ENCODE results near the gene MRGPRF.

MRGPRF gene

GRCh38 chr11:69014084-69014851 lies 1.2 kb upstream of the MRGPRF start:
- H3K27ac Mint-ChIP-seq, result no peak overlapping the region
- peaks cover 8% of the 10 kb centered on the region for H3K4me1 Mint-ChIP-seq
- H3K4me3 Mint-ChIP-seq, result no peak overlapping the region
- H3K27me3 Mint-ChIP-seq, result peaks cover 56% of the 10 kb centered on the region
- no peaks in the 10 kb centered on the region for H3K9me3 Mint-ChIP-seq
- ATAC-seq (no peak), DNase-seq (no peak)

DNA sequence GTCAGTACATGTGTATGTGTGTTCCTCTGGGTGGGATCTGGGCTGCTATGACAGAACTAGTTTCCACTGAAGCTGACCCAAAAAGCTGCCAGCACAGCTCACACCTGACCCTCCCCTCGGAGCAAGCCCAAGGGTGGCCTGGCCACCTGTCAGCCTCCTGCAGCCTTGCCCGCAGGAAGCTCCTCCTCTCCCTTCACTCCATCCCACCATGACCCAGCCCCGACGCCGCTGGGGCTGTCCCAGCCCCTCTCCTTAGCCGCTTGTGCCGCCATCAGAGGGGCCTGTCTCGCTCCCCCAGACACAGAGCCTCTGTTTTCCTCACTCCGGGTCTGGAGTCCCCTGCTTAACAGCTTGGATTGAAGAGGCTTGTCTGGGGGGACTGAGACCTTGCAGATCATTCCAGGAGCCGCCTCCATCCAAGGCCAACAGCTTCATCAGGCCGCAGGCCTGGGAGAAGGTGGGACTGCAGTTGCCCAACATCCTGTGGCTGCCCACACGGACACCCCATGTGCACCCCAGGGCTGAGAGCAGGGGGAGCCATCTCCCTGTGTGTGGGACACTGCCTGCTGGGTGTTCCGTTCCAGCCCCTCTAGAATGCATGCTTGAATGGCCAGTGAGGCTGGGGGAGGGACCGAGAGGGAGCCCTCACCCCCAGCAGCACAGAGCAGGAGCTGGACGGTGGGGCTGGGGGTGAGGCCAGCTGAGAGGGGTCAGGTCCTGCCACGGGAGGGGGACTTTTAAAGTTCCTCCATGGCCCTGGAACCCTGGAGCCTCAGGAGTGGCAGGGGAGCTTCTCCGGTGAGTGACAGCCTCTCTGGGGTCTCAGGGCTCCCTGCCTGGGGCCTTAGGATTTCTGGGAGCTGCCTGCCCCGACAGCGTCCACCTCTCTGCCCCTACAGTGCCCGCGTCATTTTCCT lies 696 bp downstream of the MRGPRF start:
- Mint-ChIP-seq H3K4me1 (peaks cover 8% of the 10 kb centered on the region), H3K27ac (no peak overlapping the region), H3K9me3 (no peaks in the 10 kb centered on the region), H3K4me3 (no peak overlapping the region), H3K27me3 (peaks cover 71% of the 10 kb centered on the region)
- ATAC-seq, result no peak
- no peak for DNase-seq

GRCh38 chr11:69011624-69012091 lies 1.4 kb downstream of the MRGPRF start:
- DNase-seq (no peak), ATAC-seq (no peak)
- Mint-ChIP-seq H3K4me1 (peaks cover 8% of the 10 kb centered on the region), H3K4me3 (peak overlapping the region in 1 of 2 donors; percentile 50), H3K27ac (no peak overlapping the region), H3K9me3 (no peaks in the 10 kb centered on the region), H3K27me3 (peaks cover 71% of the 10 kb centered on the region)

- Mint-ChIP-seq H3K27me3 (peaks cover 71% of the 10 kb centered on the region), H3K27ac (no peak overlapping the region), H3K4me3 (peak overlapping the region in 1 of 2 donors; percentile 50), H3K9me3 (no peaks in the 10 kb centered on the region), H3K4me1 (peaks cover 8% of the 10 kb centered on the region)
- ATAC-seq (peak; percentile 67), DNase-seq (peak in 1 of 2 donors; percentile 31)
Measured at GRCh38 chr11:69010964-69011623, 2.0 kb downstream of the MRGPRF start.

DNA sequence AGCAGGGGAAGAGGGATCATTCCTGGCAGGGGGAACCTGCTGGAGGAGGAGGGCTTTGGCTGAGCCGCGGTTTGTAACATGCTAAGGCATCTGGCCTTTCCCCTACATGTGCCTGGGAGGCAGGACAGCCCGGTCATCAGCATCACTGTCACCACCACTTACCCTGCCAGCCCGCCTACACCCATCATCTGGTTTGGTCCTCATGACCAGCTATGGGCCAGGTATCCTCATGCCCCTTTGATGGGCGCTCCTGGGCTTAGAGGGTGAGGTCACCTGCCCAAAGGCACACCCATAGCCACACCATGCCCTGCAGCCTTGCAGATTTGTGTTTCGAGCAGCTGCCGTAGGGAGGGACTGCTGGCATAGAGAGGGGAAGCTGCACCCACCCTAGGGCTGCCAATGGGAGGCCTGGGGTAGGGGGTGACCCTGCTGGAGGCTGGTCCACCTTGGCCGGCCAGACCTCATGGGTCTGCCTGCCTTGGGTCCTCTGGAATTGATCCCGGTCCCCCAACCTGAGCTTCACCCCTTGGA lies 2.6 kb downstream of the MRGPRF start:
- Mint-ChIP-seq H3K4me3 (no peak overlapping the region), H3K9me3 (no peaks in the 10 kb centered on the region), H3K27me3 (peaks cover 77% of the 10 kb centered on the region), H3K4me1 (peaks cover 11% of the 10 kb centered on the region), H3K27ac (no peak overlapping the region)
- DNase-seq, result no peak
- no peak for ATAC-seq

DNA sequence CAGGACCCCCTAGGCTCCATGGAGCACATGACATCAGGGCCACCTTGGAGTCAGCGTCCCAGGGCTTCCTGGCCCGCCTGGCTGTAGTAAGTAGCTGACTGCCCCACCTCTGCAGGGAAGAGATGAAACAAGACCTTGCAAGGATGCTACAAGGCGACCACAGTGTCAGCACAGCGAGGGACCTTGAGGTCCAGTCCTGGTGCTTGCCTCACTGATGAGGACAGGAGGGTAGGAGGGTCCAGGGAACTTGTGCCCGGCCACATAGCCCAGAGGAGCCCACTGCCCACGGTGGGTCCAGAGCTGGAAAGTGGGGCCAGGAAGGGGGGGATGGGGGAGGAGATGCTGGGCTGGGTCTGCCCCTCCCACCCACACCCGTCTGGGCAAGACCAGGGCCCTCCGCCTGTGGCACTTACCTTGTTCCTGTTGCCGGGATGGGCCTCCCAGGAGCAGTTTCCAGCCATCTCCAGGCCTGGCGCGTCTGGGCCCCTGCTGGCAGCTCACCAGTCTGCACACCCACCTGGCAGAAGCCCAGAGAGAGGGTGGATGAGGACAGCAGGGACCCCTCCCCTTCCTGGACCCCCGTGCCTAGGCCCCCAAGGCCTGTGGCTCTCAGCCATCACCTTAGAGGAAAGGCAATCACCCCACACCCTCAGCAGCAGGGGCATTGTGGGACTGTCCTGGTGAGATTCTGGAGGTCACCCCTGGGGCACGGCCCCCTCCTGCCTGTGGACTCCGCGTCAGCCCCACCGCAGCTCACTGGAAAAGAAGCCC lies 3.4 kb downstream of the MRGPRF start:
- Mint-ChIP-seq H3K27me3 (peaks cover 75% of the 10 kb centered on the region), H3K9me3 (no peaks in the 10 kb centered on the region), H3K27ac (no peak overlapping the region), H3K4me1 (peaks cover 15% of the 10 kb centered on the region), H3K4me3 (no peak overlapping the region)
- DNase-seq (no peak), ATAC-seq (no peak)

- peaks cover 15% of the 10 kb centered on the region for H3K4me1 Mint-ChIP-seq
- no peak overlapping the region for H3K27ac Mint-ChIP-seq
- H3K27me3 Mint-ChIP-seq, result peaks cover 72% of the 10 kb centered on the region
- H3K9me3 Mint-ChIP-seq, result no peaks in the 10 kb centered on the region
- DNase-seq (no peak), ATAC-seq (no peak)
- no peak overlapping the region for H3K4me3 Mint-ChIP-seq
Measured at GRCh38 chr11:69008737-69009440, 4.2 kb downstream of the MRGPRF start.

DNA sequence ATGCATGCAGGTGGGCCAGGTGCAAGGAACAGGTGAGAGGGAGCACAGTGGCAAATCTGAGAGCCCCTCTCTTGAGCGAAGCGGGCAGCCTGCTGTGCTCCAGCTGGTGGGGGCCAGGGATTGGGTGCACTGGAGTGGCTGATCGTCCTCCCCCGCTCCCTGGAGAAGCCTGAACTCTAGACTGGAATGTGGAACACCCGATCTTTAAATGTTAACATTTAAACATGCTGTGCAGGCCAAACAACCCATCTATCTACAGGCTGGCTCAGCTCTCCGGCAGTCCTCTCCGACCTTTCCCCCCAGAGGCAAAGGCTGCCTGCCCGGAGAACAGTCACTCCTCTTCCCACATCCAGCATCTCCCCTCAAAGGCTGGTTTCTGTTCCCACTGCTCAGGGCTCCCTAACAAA lies 5.1 kb downstream of the MRGPRF start:
- Mint-ChIP-seq H3K9me3 (no peaks in the 10 kb centered on the region), H3K4me1 (peaks cover 15% of the 10 kb centered on the region), H3K4me3 (no peak overlapping the region), H3K27ac (no peak overlapping the region), H3K27me3 (peaks cover 67% of the 10 kb centered on the region)
- DNase-seq (no peak), ATAC-seq (no peak)

- Mint-ChIP-seq H3K9me3 (no peaks in the 10 kb centered on the region), H3K27me3 (peaks cover 56% of the 10 kb centered on the region), H3K4me3 (no peak overlapping the region), H3K27ac (no peak overlapping the region), H3K4me1 (peaks cover 14% of the 10 kb centered on the region)
- DNase-seq (no peak), ATAC-seq (no peak)
Measured at GRCh38 chr11:69006816-69007215, 6.2 kb downstream of the MRGPRF start.

- DNase-seq, result no peak
- H3K4me3 Mint-ChIP-seq, result no peak overlapping the region
- H3K4me1 Mint-ChIP-seq, result peaks cover 7% of the 10 kb centered on the region
- H3K27ac Mint-ChIP-seq, result no peak overlapping the region
- H3K9me3 Mint-ChIP-seq, result no peaks in the 10 kb centered on the region
- no peak for ATAC-seq
- peaks cover 48% of the 10 kb centered on the region for H3K27me3 Mint-ChIP-seq
Measured at GRCh38 chr11:69005631-69006368, 7.2 kb downstream of the MRGPRF start.

DNA sequence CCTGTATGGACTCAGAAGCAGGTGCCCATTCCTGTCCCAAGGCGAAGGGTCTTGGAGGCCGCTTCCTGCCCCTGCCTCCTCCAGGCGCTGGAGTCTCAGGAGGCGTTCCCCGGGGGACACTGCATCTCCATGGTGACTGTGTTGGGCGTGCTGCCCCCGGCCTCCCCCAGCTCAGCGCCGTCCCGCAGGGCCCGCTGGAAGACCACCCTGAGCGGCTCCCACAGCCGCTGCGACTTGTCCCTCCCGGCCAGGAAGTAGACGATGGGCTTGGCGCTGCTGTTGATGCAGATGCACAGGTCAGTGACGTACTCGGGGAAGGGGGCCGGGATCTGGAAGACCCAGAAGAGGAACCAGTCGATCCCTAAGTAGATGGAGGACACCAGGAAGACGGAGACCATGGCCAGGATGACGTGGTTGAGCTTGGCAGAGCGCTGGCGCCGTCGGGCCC lies 7.8 kb downstream of the MRGPRF start:
- no peak overlapping the region for H3K27ac Mint-ChIP-seq
- H3K4me1 Mint-ChIP-seq, result peaks cover 7% of the 10 kb centered on the region
- H3K27me3 Mint-ChIP-seq, result peaks cover 45% of the 10 kb centered on the region
- H3K4me3 Mint-ChIP-seq, result no peak overlapping the region
- no peak for DNase-seq
- H3K9me3 Mint-ChIP-seq, result no peaks in the 10 kb centered on the region
- no peak for ATAC-seq

GRCh38 chr11:69004411-69005182 lies 8.4 kb downstream of the MRGPRF start:
- Mint-ChIP-seq H3K4me3 (no peak overlapping the region), H3K27me3 (peaks cover 38% of the 10 kb centered on the region), H3K4me1 (peaks cover 7% of the 10 kb centered on the region), H3K9me3 (no peaks in the 10 kb centered on the region), H3K27ac (no peak overlapping the region)
- no peak for ATAC-seq
- DNase-seq, result no peak

DNA sequence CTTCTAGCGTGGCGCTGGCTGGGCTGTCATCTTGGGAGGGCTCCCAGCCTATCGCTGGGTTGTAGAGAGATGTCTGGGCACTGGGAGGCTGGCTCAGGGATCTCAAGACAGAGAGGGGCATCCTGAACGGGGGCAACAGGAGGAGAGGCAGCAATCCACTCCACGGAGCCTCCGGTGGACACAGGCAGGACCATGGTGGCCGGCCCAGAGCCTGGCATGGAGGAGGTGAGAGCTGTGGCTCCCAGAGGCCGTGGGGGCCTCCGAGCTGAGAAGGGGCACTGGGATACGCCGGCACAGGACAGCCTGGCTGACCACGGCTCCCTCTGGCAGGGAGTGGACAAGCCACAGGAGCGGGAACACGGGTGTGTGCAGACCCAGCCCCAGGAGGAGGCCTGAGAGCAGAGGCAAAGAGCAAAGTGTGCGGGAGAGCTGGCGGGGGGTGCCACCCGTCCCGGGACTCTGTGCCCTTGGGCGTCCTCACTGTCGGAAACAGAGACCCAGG lies 9.1 kb downstream of the MRGPRF start:
- peaks cover 7% of the 10 kb centered on the region for H3K4me1 Mint-ChIP-seq
- no peak overlapping the region for H3K4me3 Mint-ChIP-seq
- no peak overlapping the region for H3K27ac Mint-ChIP-seq
- no peaks in the 10 kb centered on the region for H3K9me3 Mint-ChIP-seq
- DNase-seq (no peak), ATAC-seq (no peak)
- peaks cover 36% of the 10 kb centered on the region for H3K27me3 Mint-ChIP-seq
